ENCODE data around the gene C1orf141. TPM values are rescaled to one million over a fixed set of nuclear protein-coding genes. Genes with fewer than 3 reads are reported as not detected.
"Not testable (repeated sequence)": the region's sequence is repeated elsewhere in the genome, so short reads cannot be mapped to it uniquely, and the experiment has no call there.

Gene C1orf141
- total RNA-seq, result not detected
- long read RNA-seq, result 0 reads

DNA sequence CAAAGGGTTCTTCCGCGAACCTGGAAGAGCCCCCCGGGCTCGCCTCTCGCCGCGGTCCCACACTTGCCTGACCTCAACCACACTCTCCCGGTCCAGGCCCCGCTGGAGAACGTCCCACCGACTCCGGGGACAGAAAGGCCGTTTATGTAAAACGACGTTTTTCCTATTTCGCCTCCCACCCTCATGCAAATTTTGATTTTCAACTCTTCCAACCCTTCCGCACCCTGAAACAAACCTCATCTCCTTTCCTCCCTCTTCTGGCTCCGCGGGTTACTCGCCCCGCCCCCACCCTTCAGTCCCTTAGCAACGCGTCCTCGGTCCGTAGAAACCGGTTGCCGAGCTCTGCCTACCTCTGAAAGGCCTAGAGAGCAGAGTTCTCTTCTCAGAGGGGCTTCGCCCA is at the start of gene C1orf141:
Gene C1orf141, minus strand, starts transcription at position 276 of the 400 bp plus-strand sequence. CDS start 7,730 bp downstream, outside the sequence.
- no peak for DNase-seq (ENCODE audit: low spot score)
- intact Hi-C loops (cut with DNase I), result no loop called here

DNA sequence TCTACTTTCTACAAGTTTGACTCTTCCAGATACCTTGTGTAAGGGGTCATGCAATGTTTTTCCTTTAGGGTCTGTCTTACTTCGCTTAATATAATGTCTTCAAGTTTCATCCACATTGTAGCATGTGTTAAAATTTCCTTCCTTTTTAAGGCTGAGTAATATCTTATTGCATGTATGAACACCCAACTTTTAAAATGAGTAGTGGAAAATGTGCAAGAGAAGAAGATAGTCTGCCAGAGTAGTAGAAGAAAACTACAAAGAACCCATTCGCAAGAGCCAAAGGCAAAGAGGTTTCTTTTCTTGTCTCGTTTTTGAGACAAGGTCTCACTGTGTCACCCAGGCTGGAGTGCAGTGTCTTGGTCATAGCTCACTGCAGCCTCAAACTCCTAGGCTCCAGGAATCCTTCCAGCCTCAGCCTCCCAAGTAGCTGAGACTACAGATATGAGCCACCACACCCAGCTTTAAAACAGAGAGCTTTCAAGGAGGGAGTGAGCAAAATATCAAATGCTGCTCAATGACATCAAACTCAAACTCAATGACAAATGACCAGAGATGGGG is 40.8 kb upstream of the C1orf141 start:
- DNase-seq (ENCODE audit: low spot score), result no peak
- intact Hi-C loops (cut with DNase I), result no loop called here

DNA sequence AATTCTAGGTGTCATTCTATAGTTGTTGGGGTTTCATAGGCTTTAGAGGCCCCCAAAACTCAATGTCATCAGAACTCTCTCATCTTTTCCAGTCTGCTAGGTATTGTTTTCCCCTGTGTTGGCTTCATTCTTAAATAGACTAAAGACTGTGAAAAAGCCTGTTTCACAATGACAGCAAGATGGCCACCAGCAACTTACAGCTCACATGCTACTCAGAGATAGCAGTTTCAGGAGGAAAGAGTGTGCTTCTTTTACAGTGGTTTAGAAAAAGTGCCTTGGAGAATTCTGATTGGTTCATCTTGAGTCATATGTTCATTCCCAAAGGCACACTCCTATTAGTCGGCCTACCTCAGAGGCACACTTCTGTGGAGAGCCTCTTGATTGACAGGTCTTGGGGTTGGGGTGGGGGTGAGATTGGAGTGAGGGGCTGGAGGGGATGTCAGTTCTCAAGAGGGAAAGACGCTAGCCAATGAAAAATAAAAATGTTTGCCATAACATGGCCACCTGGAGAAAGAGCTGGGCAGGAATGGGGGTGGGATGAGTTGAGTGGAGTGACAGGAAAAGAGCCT is 40.0 kb upstream of the C1orf141 start:
- intact Hi-C loops (cut with DNase I), result no loop called here
- no peak for DNase-seq (ENCODE audit: low spot score)

DNA sequence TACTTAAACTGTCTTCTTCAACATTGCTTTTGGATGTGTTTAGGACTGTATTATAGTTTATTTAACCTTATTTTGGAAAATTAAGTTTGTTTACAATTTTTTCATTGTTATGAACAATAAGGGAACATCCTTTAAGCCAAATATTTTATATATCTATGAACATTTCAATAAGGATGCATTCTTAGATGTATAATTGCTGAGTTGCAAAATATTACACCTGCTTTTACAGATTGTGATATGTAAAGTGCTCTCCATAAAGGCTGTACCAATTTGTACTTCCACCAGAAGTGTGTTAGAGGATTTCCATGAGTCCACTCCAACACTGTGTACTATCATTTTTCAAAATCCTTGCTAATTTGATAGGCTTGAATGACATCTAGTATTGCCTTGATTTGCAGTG is 39.2 kb upstream of the C1orf141 start:
- intact Hi-C loops (cut with DNase I), result no loop called here
- no peak for DNase-seq (ENCODE audit: low spot score)

DNA sequence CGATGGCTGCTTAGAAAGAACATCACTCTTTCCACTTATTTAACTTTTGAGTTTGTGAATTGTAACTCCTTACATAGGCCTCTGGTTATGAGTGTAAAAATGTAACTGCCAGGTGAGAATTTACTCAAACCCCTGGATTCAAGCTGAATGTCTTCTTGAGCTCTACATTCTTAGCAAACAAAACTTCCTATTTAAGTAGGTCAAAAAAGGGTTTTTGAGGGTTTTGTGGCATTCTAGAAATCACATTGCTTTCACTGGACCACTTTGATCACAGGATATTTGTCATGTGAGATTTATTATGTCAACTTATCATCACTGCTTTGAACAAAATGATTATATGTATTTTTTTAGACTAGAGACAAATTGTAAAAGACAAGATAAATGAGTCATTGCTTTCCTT is 37.2 kb upstream of the C1orf141 start:
- DNase-seq (ENCODE audit: low spot score), result no peak
- intact Hi-C loops (cut with DNase I), result no loop called here

DNA sequence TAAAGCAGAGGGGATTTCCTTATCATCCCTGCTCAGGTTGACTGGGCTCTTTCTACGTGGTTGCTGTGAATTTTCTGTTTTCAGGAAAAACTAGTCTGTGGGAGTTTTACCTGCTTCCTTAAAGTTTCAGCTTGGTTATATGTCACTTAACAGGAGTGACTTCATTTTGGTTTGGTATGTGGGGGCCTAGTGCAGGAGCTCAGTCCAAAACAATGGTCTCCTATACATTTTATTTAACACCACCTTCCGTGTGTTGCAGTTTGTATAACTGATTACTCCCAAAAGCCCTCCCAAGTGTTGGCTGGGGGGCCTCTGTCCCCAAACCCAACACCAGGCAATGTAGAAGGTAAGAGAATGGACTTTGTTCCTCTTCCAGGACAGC is 36.8 kb upstream of the C1orf141 start:
- intact Hi-C loops (cut with DNase I), result no loop called here
- DNase-seq (ENCODE audit: low spot score), result no peak

DNA sequence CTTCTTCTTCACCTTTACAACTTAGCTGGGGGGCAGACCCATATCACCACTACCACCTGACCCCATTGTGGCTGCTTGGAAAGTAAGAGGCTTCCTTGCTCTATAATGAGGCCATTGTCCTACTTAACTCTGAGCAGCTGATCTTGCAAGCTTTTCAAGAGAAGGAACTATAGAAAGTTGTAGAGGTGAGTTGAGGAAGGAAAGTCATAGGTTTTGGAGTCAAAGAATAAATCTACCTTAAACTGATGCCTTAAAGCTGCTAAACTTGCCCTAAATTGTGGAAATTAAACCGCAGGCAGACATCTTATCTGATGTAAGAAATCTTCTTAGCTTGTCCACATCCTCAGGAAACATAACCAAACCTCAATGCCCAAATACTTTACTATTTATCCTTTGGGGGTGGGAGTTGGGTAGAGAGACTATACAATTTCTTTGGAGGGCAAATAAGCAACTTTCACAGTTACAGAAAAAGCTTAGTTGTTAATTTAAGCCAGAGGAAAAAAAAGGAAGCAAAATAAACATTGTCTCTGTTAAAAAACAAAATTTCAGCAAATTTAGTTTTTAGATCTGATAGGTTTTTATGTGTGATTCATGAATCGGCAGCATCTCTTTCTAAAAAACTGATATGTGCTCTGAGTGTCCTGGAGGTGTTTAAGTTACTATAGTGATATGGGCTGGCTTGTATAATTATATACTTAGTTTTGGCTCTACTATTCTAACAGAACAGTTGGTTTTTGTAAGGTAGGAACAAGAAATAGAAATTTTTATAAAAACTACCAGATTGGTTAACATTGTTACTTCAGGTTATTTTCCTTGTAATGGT is 36.2 kb upstream of the C1orf141 start:
- intact Hi-C loops (cut with DNase I), result no loop called here

DNA sequence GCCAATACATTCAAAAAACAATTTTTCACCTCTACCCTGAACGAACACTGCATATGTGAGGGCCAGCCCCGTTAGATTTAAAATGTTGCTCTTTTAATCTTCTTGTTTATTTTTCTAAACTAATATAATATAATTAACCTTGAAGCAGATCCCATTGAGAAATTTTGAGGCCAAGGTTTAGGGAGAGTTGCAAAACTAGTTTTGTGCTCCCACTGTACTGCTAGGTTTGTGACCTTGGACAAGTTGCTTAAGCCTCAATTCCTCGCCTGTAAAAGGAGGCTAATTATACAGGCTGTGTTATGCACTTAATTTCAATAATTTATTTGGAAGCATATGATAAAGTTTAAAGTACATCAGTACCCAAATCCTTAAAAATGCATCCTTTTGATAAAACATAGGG is 35.2 kb upstream of the C1orf141 start:
- no peak for DNase-seq (ENCODE audit: low spot score)
- intact Hi-C loops (cut with DNase I), result no loop called here

More for the DNA sequence above, 36.2 kb upstream of the C1orf141 start:
- no peak for DNase-seq (ENCODE audit: low spot score)

DNA sequence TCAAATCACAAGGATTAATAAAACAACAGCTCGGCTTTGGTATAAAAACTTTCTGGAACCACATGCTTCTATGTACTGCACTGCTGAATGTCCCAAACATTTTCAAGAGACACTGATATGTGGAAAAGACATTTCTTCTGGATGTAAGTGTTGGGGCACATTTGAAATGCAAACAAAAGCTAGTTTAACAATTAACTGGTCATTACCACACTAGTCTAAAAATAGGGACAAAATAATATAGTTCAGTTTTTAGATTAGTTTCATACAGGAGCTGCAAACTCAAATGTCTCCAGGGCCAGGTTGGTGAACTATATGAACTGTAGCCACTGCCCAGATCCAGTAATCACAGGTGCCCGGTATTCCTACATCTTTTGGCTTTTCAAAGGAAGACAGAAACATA is 34.7 kb upstream of the C1orf141 start:
- no peak for DNase-seq (ENCODE audit: low spot score)
- intact Hi-C loops (cut with DNase I), result no loop called here

DNA sequence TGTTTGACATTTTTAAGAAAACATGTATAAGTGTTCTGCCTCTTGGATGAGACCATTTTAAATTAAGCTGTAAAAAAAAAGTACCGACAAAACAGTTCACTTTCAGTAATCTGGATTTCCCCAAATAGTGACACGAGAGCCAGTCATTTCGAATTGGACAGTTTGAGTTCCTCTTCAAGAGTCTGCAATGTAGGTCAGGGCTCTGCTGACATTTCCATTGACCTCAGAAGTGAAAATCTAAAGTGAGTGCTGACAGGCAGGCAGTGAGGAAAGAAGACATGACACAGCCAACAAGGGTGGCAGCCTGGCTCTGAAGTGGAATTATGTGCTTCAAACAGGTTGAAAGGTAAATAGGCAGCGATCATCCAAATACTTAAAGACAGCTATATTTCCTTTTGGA is 31.4 kb upstream of the C1orf141 start, which contains the start of gene IL23R:
Gene IL23R, plus strand, starts transcription at position 259 of the 400 bp plus-strand sequence. CDS start 1,667 bp downstream, outside the sequence.
- no peak for DNase-seq (ENCODE audit: low spot score)
- intact Hi-C loops (cut with DNase I), result no loop called here

DNA sequence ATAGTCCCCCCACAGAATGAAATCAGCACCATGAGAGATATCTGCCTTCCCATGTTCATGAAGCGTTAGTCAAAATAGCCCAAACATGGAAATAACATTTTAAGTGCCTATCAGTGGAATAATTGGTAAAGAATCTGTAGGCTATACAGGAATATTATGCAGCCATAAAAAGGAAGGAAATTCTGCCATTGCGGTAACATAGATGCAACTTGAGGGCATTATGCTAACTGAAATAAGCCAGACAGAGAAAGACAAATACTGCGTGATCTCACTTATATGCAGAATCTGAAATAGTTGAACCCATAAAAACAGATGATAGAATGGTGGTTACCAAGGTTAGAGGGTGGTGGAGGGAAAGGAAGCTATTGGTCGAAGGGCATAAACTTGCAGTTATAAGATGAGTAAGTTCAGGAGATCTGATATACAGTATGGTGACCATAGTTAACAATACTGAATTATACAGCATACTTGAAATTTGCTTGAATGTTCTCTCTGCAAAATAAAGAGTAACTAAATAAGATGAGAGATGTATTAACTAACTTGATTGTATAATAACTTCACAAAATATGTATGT is 30.8 kb upstream of the C1orf141 start:
- intact Hi-C loops (cut with DNase I), result no loop called here
- DNase-seq (ENCODE audit: low spot score), result no peak

DNA sequence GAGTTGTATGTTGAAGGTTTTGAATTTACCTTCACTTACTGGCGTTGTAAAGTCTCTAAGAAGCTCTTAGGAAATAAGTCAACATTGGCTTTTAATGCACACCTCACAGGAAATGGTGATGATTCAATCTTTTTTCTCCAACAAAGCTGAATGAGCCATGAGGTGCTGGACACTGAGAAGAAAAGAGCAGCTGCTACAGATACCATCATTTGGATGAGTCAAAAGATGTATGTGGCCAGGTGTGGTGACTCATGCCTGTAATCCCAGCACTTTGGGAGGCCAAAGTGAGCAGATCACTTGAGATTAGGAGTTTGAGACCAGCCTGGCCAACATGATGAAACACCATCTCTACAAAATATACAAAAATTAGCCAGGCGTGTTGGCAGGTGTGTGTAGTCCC is 28.2 kb upstream of the C1orf141 start:
- intact Hi-C loops (cut with DNase I), result no loop called here

DNA sequence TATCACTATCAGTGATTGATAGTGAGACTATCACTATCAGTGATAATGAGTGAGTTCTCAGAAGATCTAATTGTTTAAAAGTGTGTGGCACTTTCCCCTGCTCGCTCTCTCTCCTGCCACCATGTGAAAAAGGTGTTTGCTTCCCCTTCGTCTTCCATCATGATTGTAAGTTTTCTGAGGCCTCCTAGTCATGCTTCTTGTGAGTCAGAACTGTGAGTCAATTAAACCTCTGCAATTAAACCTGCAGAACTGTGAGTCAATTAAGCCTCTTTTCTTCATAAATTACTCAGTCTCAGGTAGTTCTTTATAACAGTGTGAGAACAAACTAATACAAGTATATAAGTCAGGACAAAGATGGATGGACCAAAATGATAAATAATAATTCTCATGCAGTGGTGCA is 24.5 kb upstream of the C1orf141 start:
- intact Hi-C loops (cut with DNase I), result no loop called here
- DNase-seq (ENCODE audit: low spot score), result no peak

More for the DNA sequence above, 28.2 kb upstream of the C1orf141 start:
- no peak for DNase-seq (ENCODE audit: low spot score)

DNA sequence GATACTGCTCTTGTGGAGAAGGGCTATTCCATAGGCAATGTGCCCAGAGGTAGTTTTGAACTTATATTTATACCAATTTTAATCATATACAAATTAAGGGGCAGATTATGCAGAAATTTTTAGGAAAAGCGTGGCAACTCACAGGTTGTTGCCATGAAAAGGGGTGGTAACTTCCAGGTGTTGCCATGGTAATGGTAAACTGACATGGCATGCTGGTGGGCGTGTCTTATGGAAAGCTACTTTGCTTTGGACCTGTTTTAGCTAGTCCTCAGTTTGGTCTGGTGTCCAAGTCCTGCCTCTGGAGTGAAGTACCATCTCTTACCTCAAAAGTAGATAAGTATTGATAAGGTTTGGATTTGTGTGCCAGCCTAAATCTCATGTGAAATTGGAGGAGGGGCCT is 23.6 kb upstream of the C1orf141 start:
- DNase-seq (ENCODE audit: low spot score), result no peak
- intact Hi-C loops (cut with DNase I), result no loop called here

DNA sequence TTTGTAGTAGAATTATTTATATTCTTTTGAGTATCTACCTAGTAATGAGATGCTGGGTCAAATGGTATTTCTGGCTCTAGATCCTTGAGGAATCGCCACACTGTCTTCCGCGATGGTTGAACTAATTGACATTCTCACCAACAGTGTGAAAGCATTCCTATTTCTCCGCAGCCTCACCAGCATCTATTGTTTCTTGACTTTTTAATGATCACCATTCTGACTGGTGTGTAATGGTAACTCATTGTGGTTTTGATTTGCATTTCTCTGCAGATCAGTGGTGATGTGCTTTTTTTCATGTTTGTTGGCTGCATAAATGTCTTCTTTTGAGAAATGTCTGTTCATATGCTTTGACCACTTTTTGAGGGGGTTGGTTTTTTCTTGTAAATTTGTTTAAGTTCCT is 16.2 kb upstream of the C1orf141 start:
- intact Hi-C loops (cut with DNase I), result no loop called here
- no peak for DNase-seq (ENCODE audit: low spot score)

DNA sequence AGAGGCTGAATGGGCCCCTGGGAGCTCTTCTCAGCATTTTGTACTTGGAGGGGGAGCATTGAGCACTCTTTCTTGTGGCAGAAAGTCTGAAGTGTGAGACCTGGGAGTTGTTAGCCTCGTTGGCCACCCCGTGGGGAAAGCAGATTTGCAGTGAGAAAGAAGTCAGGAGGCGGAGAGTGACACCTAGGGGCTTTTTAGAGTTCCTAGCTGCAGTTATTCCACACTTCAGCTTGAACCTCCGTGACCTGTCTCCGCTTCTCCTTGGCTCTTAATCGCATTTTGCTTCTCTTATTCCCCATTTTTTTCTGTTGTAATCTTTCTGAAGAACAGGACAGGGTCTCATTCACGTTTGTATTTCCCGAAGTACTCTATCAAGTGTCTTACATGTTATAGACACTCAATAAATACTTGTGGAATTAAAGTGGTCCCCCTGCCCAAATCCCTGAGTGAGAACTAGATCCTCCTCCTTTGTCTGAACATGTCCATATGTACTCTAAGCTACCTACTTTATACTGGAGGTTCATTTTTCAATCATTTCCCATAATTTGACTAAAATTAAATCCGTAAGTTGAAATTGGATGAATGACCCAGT is 14.5 kb upstream of the C1orf141 start:
- intact Hi-C loops (cut with DNase I), result loop anchor here (1.0 to 5.0 kb wide), 3 partner anchors 97 to 384 kb away; partner anchors contain the start of gene SLC35D1
- no peak for DNase-seq (ENCODE audit: low spot score)

DNA sequence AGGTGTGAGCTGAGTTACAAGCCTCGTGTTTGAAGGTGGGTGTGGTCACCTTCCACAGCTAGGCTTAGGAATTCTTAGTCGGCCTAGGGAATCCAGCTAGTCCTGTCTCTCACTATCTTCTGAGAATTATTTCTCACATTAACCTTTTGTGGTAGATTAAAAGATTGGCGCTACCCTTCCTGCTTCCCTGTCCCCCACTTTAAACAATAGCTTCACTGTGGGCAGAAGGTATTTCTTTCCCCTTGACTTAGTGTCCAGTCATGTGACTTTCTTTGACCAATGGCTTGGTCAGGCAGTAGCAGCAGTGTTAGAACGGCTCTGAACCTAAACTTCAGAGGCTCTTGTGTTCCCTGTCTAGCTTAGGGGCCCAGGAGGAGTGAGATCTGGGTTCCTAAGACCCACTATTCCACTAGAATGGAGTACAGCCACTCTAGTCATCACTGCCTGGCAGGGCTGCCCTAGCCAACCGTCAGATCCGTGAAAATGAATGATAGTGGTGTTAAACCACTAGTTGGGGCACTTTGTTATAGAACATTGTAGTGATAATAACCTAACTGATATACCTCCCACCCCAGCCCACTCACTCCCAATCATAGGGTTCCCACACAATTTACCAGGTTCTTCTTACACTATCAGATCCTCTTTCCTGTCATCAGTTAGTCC is 13.9 kb upstream of the C1orf141 start:
- intact Hi-C loops (cut with DNase I), result loop anchor here (1.0 to 5.0 kb wide), 3 partner anchors 96 to 384 kb away; partner anchors contain the start of gene SLC35D1
- no peak for DNase-seq (ENCODE audit: low spot score)

DNA sequence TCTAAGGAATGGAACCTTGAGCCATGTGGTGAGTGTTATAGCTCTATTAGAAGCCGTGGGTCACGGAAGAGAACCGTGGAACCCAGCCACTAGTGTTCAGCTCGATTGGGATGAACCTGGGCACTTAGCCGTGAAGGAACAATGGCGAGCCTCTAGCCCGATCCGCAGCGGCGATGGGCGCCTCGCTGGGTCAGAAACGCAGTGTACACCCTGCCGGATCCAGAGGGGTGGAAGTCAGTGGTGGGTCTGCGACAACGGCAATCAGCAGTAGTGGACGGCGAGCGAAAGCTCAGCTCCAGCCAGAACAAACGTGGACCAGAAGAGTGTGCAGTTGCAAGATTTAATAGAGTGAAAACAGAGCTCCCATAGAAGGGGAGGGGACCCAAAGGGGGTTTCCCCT is 13.2 kb upstream of the C1orf141 start:
- intact Hi-C loops (cut with DNase I), result loop anchor here (2.0 to 5.0 kb wide), 2 partner anchors 96 to 383 kb away; partner anchors contain the start of gene SLC35D1
- DNase-seq (ENCODE audit: low spot score), result not testable (repeated sequence)

DNA sequence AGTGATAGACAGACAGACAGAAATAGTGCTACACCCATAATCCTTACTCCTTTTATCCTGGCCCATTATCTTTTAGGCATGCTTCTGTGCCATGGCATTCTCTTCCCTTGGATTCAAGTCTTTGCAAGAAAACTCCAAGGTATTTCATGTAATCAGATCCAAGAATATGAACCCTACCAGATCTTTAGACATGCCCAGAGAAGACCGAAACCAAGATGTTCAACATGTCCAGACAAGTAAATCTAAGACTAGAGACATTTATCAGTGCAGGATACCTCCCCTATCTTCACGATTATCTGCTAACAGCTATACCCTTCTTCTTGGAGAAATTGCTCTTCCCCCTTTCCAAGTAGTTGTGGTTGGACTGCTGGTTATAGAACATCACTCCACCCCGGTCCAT is 11.8 kb upstream of the C1orf141 start:
- intact Hi-C loops (cut with DNase I), result loop anchor here (5.0 kb wide), 1 partner anchor 94 kb away; the partner anchor contains the start of gene SLC35D1
- no peak for DNase-seq (ENCODE audit: low spot score)

All from cardiac septum (tissue), 1 donor.